Pulmonary artery endothelial cell (primary cell): ENCODE results near the gene FXYD1. TPM values are rescaled to one million over a fixed set of nuclear protein-coding genes. Genes with fewer than 3 reads are reported as not detected.

Experiments used
- DNase-seq: peaks from one replicate; pipeline ENCODE4 v3.0.0-alpha.2; 2011; ENCODE audit warnings: low read depth, low spot score
- total RNA-seq: library from RNA; depleted of rRNA; stranded (reverse); fragments of >200 nt; gene quantifications from 2 replicates; pipeline ENCODE4 v1.2.3, GENCODE V29; 2014

Gene FXYD1
- total RNA-seq, 1 donor from 2014 or later = 0.26 TPM

DNA sequence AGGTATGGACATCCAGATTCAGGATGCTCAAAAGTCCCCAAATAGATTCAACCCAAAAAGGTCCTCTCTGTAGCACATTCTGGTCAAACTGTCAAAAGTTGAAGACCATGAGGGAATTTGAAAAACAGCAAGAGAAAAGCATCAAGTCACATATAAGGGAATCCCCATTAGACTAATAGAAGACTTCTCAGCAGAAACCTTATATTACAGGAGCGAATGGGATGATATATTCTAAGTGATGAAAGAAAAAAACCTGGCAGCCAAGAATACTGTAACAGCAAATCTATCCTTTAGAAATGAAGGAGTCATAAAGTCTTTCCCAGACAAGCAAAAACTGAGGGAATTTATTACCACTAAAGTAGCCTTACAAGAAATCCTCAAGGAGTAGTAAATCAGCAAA lies 45.6 kb downstream of the FXYD1 start:
- DNase-seq = no peak

DNA sequence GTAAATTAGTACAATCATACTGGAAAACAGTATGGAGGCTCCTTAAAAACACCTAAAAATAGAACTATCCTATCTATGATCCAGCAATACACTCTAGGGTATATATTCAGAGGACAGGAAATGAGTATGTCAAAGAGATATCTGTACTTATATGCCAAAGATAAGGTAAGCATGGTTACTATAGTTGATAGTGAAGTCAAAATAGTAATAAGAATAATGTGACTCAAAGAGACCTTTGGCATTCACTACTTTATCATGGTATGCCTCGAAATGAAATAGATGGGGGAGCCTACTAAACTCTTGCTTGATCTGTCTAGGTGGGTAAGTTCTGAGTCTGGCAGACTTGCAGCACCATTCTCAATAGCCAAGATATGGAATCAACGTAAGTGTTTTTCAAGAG lies 46.3 kb downstream of the FXYD1 start:
- no peak for DNase-seq

Other genes starting within 250 kb of the FXYD1 start
- 3.2 and 5.0 TPM in 2 replicates for gene ZNF30, start 211.9 kb upstream of the FXYD1 start, total RNA-seq
- gene ZNF792, start 174.6 kb upstream of the FXYD1 start, total RNA-seq = 30.8 and 38.7 TPM in 2 replicates
- 43.0 and 46.6 TPM in 2 replicates for gene GRAMD1A, start 138.5 kb upstream of the FXYD1 start, total RNA-seq
- 13.8 and 19.5 TPM in 2 replicates for gene SCN1B, start 108.4 kb upstream of the FXYD1 start, total RNA-seq
- gene HPN, start 97.1 kb upstream of the FXYD1 start, total RNA-seq = 0.04 TPM in 1 of 2 replicates, not detected in the other
- gene FXYD3, start 23.0 kb upstream of the FXYD1 start, total RNA-seq = not detected in 2 replicates
- not detected in 2 replicates for gene LGI4, start 3.8 kb upstream of the FXYD1 start, total RNA-seq
- gene FXYD7, start 4.4 kb downstream of the FXYD1 start, total RNA-seq = not detected in 2 replicates
- 31.8 and 32.1 TPM in 2 replicates for gene FXYD5, start 15.9 kb downstream of the FXYD1 start, total RNA-seq
- gene FAM187B, start 89.9 kb downstream of the FXYD1 start, total RNA-seq = not detected in 2 replicates
- gene LSR, start 110.2 kb downstream of the FXYD1 start, total RNA-seq = 0.25 and 0.40 TPM in 2 replicates
- gene USF2, start 130.1 kb downstream of the FXYD1 start, total RNA-seq = 43.4 and 48.8 TPM in 2 replicates
- gene HAMP, start 143.7 kb downstream of the FXYD1 start, total RNA-seq = 0.07 TPM in 2 replicates
- 0.07 TPM in 1 of 2 replicates, not detected in the other for gene MAG, start 153.3 kb downstream of the FXYD1 start, total RNA-seq
- 0.60 TPM in 1 of 2 replicates, not detected in the other for gene CD22, start 190.4 kb downstream of the FXYD1 start, total RNA-seq
- not detected in 2 replicates for gene FFAR1, start 209.1 kb downstream of the FXYD1 start, total RNA-seq
- not detected in 2 replicates for gene FFAR3, start 219.6 kb downstream of the FXYD1 start, total RNA-seq
- not detected in 2 replicates for gene GPR42, start 232.2 kb downstream of the FXYD1 start, total RNA-seq